IMR-90 (cell line): Measurements from ENCODE around the gene CSNK1D.

ENCODE experiments used
- BHLHE40 ChIP-seq: fragments of 150-350 bp; IDR thresholded peaks from 2 replicates; pipeline ENCODE4 v1.6.1; 2016; ENCODE audit warnings: mild to moderate bottlenecking, low read depth, low read length
- CTCF ChIP-seq: conservative IDR thresholded peaks from 2 replicates; pipeline ENCODE4 v1.5.1; 2012; ENCODE audit warnings: mild to moderate bottlenecking, low read depth, low read length, improper control_type of control experiment
- FOS ChIP-seq: fragments of 150-350 bp; IDR thresholded peaks from 2 replicates; pipeline ENCODE4 v1.6.1; 2016; ENCODE audit warnings: low read depth, low read length
- POLR2A ChIP-seq: IDR thresholded peaks from 2 replicates; pipeline ENCODE4 v1.6.1; 2012; ENCODE audit warnings: mild to moderate bottlenecking, low read depth, low read length

- TF ChIP-seq POLR2A, result no peak
- TF ChIP-seq CTCF, result no peak
- no peak for TF ChIP-seq FOS
- no peak for TF ChIP-seq BHLHE40
Measured at GRCh38 chr17:82200135-82200534, 73.4 kb downstream of the CSNK1D start.
